Keratinocyte (primary cell): ENCODE measurements around the gene CCDC97.

Source experiments
- CTCF ChIP-seq, 3 experiments: IDR thresholded peaks in 1 of 3; conservative IDR thresholded peaks in 1 of 3; optimal IDR thresholded peaks in 1 of 3; 2 replicates in 2 of 3; 3 replicates in 1 of 3; pipeline versions ENCODE3 to v1.5.1; 2011; ENCODE audit warnings: low read length in 3 of 3, mild to moderate bottlenecking in 3 of 3, moderate library complexity in 2 of 3, control low read depth in 1 of 3, inconsistent platforms in 1 of 3; ENCODE audit not compliant: insufficient read depth in 2 of 3; ENCODE audit errors: extremely low read depth in 1 of 3
- EZH2 ChIP-seq: IDR thresholded peaks from one replicate; pipeline ENCODE4 v1.6.1; 2012; ENCODE audit warnings: inconsistent platforms, mild to moderate bottlenecking, low read length, moderate library complexity

- TF ChIP-seq EZH2 (no peak), CTCF (optimal IDR thresholded peaks at IDR 0.05 in 1 of 3, IDR thresholded peaks at IDR 0.05 in 1 of 3, conservative IDR thresholded peaks at IDR 0.05 in 1 of 3; ENCODE audit: extremely low read depth in 1 of 3, insufficient read depth in 2 of 3, low read length in 3 of 3) (no peak)
Measured at GRCh38 chr19:41323430-41324125, 13.6 kb downstream of the CCDC97 start.
